Tibial nerve (tissue), 4 donors: ENCODE results near the gene LCMT1.

Experiments
- CTCF ChIP-seq, 5 experiments: fragments of 200-600 bp in 3 of 5; fragments of 450-650 bp in 2 of 5; sonication (generic) in 3 of 5; IDR thresholded peaks; one replicate each; pipeline ENCODE4 v1.5.1; 2016 to 2019; ENCODE audit warnings: antibody characterized with exemption in 5 of 5, mild to moderate bottlenecking in 3 of 5, moderate library complexity in 2 of 5
- EP300 ChIP-seq, 2 donors: sonication (generic); formaldehyde crosslinking; IDR thresholded peaks; one replicate each; pipeline ENCODE4 v1.6.1; 2017; ENCODE audit warnings: antibody characterized with exemption in 2 of 2, mild to moderate bottlenecking in 1 of 2

DNA sequence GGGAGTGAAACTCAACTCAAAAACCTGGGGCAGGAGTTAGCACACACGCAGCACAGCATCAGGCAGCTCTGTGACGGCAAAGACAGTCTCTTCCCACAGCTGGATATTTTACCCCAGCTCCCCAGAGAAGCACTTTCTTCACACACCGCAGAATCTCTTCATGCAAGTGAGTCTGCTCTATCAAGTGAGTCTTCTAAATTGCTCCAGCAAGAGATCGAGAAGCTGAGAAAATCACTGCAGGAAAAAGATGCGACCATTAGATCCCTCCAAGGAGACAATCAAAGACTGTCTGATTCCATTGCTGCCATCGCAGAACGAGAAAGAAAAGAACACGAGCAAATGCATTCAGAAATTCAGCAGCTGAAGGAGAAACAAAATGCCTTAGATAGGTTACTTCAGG is 16.9 kb upstream of the LCMT1 start:
- TF ChIP-seq CTCF (IDR thresholded peaks at IDR 0.05), result no peak
- no peak for TF ChIP-seq EP300 (IDR thresholded peaks at IDR 0.05)
